Metanephros (tissue), 2 donors: ENCODE results near the gene LCP1. TPM values are rescaled to one million over a fixed set of nuclear protein-coding genes. Genes with fewer than 3 reads are reported as not detected.

Experiments
- small RNA-seq: library from RNA; depleted of rRNA; stranded (forward); fragments of <200 nt; gene quantifications from one replicate; pipeline ENCODE3, GENCODE V24; 2014; ENCODE audit warnings: low replicate concordance
- total RNA-seq: library from RNA; depleted of rRNA; stranded (reverse); fragments of >200 nt; gene quantifications from one replicate; pipeline ENCODE4 v1.2.3, GENCODE V29; 2014

Gene LCP1
- 25.2 TPM for total RNA-seq

GRCh38 chr13:46181840-46182490 lies at the start of gene LCP1:
Gene LCP1 (minus strand): TSS chr13:46182177. CDS start chr13:46159662, 22,515 bp downstream.

GRCh38 chr13:46211483-46212351 lies 29.7 kb upstream of the LCP1 start, which contains the start of gene LRRC63:
Gene LRRC63 (plus strand): TSS chr13:46211928. CDS start chr13:46213035, 1,107 bp downstream.

GRCh38 chr13:46104868-46105267 lies 77.1 kb downstream of the LCP1 start, which contains the start of gene CPB2:
Gene CPB2 (minus strand): TSS chr13:46105033. CDS start chr13:46105009, 24 bp downstream.

Small RNA genes lying within 50 kb of the gene (small RNA-seq; reads per million reads assigned to genes)
- gene RN7SL288P, result not detected

Other genes with a start within 250 kb of the LCP1 start
- gene ZC3H13, start 129.4 kb downstream of the LCP1 start, total RNA-seq, result 23.8 TPM
- gene CPB2, start 77.1 kb downstream of the LCP1 start, total RNA-seq, result not detected
- 0.12 TPM for gene LRRC63, start 29.8 kb upstream of the LCP1 start, total RNA-seq
- 6.1 TPM for gene RUBCNL, start 205.1 kb upstream of the LCP1 start, total RNA-seq